Adrenal gland (tissue), 12 donors: ENCODE measurements around the gene PRPF18. TPM values are rescaled to one million over a fixed set of nuclear protein-coding genes. Genes with fewer than 3 reads are reported as not detected.

ENCODE experiments used
- DNase-seq, 7 donors: peaks; one replicate each; pipeline ENCODE4 v3.0.0-alpha.2; 2019 to 2020
- H3K27ac ChIP-seq, 5 donors: fragments of 200-600 bp; sonication (generic) in 4 of 5; 1 replicate in 3 of 5; 2 replicates in 2 of 5; pipeline versions ENCODE4 v1.5.1 to v1.8.0; 2016 to 2020; ENCODE audit warnings: mild to moderate bottlenecking in 1 of 5
- H3K27me3 ChIP-seq: fragments of 200-600 bp; 2 replicates; pipeline ENCODE4 v1.8.0; 2021
- H3K36me3 ChIP-seq, 2 donors: fragments of 200-600 bp; replicated peaks in 1 of 2; 1 replicate in 1 of 2; 2 replicates in 1 of 2; pipeline versions ENCODE4 v1.5.1 to v1.8.0; 2018 to 2022
- H3K4me1 ChIP-seq, 2 donors: fragments of 200-600 bp; replicated peaks in 1 of 2; 1 replicate in 1 of 2; 2 replicates in 1 of 2; pipeline versions ENCODE4 v1.5.1 to v1.8.0; 2018 to 2021
- H3K4me3 ChIP-seq, 4 donors: fragments of 200-600 bp; sonication (generic) in 3 of 4; one replicate each; pipeline ENCODE4 v1.5.1; 2016 to 2018
- H3K9me3 ChIP-seq, 3 donors: fragments of 200-600 bp; sonication (generic) in 1 of 3; replicated peaks in 1 of 3; 1 replicate in 2 of 3; 2 replicates in 1 of 3; pipeline versions ENCODE4 v1.5.1 to v1.8.0; 2016 to 2021
- POLR2A ChIP-seq, 2 donors: fragments of 450-650 bp; IDR thresholded peaks; one replicate each; pipeline ENCODE4 v1.6.1; 2017; ENCODE audit warnings: antibody characterized with exemption in 2 of 2, mild to moderate bottlenecking in 2 of 2, moderate library complexity in 1 of 2
- WGBS, 4 donors: extraction: QIAGEN DNeasy Blood & Tissue Kit in 2 of 4; methylation state at CpG; one replicate each; pipeline versions ENCODE4 v1.1.5 to v1.1.7; 2013 to 2017; 5-methylcytosine and 5-hydroxymethylcytosine counted together
- intact Hi-C, 2 donors: fragments of 100-400 bp; cut with DNase I; formaldehyde crosslinking; loops; one replicate each; pipeline versions ENCODE4 v1.14.1 to v1.15.0; 2022 to 2023
- polyA plus RNA-seq, 3 donors: library from polyadenylated mRNA; stranded (reverse); fragments of 200-250 nt in 2 of 3; fragments of 350-450 nt in 1 of 3; fragmentation: Illumina TruSeq in 1 of 3; extraction: RNeasy Lipid Tissue Mini Kit (QIAGEN cat#74804) in 1 of 3; gene quantifications; one replicate each; pipeline ENCODE4 v1.2.3, GENCODE V29; 2013 to 2014
- total RNA-seq, 9 donors: library from RNA; depleted of rRNA in 4 of 9; stranded (reverse); fragments of >200 nt in 4 of 9; fragments of 120-200 nt in 1 of 9; fragmentation: NEBNext Ultra II Directional in 1 of 9; extraction: Animal tissue kit (Norgen Biotek cat#: 25700) in 1 of 9; gene quantifications; one replicate each; pipeline versions ENCODE4 v1.1.0 to v1.2.4, GENCODE V29; 2013 to 2023
- TF ChIP-seq, protein P1 (sequence below), 6 experiments: fragments of 450-650 bp in 4 of 6; fragments of 200-600 bp in 2 of 6; sonication (generic) in 1 of 6; IDR thresholded peaks; 1 replicate in 5 of 6; 2 replicates in 1 of 6; pipeline versions ENCODE4 v1.5.1 to v1.8.0; 2016 to 2021; ENCODE audit warnings: antibody characterized with exemption in 6 of 6, mild to moderate bottlenecking in 2 of 6, moderate library complexity in 1 of 6
- donor health status: healthy with polysubstance abuse.
- donor health status: Bipolar disorder and iron deficiency.
- donor health status: DM: yes; HTN: yes; CAD: no.
- donor health status: DM: no; HTN: no; CAD: no.
- donor health status: DM: no; HTN: no; CAD: no.
- donor health status: DM: yes; HTN: yes; CAD: no.

The PRPF18 gene
- total and polyA plus RNA-seq, 12 donors = 4.9 to 36.7 (median 18.9) TPM

GRCh38 chr10:13650961-13651360, 64.2 kb downstream of the PRPF18 start:
- no peak for DNase-seq
- 77 to 89% (median 82%) methylated on average over 5 of the region's 5 CpGs for WGBS, 4 donors
- no peaks in the 10 kb centered on the region for H3K9me3 ChIP-seq
- intact Hi-C loops = no loop called here
- no peak for TF ChIP-seq POLR2A (IDR thresholded peaks at IDR 0.05)
- TF ChIP-seq, protein P1, sequence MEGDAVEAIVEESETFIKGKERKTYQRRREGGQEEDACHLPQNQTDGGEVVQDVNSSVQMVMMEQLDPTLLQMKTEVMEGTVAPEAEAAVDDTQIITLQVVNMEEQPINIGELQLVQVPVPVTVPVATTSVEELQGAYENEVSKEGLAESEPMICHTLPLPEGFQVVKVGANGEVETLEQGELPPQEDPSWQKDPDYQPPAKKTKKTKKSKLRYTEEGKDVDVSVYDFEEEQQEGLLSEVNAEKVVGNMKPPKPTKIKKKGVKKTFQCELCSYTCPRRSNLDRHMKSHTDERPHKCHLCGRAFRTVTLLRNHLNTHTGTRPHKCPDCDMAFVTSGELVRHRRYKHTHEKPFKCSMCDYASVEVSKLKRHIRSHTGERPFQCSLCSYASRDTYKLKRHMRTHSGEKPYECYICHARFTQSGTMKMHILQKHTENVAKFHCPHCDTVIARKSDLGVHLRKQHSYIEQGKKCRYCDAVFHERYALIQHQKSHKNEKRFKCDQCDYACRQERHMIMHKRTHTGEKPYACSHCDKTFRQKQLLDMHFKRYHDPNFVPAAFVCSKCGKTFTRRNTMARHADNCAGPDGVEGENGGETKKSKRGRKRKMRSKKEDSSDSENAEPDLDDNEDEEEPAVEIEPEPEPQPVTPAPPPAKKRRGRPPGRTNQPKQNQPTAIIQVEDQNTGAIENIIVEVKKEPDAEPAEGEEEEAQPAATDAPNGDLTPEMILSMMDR (IDR thresholded peaks at IDR 0.05) = no peak
- H3K36me3 ChIP-seq = peaks cover 0 to 53% of the 10 kb centered on the region in 2 donors
- no peaks in the 10 kb centered on the region for H3K27me3 ChIP-seq
- no peak overlapping the region for H3K27ac ChIP-seq
- H3K4me3 ChIP-seq = no peak overlapping the region
- H3K4me1 ChIP-seq = no peaks in the 10 kb centered on the region

DNA sequence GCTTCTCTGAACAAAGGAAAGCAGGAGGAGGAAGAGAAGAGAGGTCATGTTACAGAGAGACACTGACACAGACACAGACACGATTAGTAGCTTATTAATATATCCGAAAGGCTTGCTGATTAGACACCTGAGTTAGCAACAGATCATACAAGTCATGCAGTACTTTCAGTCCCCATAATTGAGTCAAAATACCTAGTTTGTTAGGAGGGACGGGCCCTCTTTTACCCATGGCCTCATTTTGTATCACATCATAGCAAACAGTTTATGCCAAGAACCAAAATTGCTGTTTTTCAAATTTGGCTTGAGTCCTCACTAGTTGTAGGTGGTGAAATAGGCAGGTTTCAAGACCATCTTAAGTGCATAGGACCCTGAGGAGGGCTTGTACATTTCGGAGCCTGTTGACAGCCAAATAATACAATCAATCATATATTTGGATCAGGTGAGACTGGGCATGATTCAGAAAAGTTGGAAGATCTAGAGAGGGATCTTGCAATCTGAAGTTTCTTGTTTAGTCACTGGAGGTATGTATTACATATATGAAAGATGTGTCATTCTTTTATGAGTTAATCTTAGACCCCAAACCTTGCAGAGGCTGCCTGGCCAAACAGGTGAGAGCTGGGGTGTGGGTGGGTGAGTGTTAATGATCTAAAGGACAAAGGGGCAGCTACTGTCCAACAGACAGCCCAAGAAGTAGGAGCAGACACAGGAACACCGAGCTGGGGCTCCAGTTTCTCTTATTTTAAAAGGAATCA, 65.4 kb downstream of the PRPF18 start:
- TF ChIP-seq POLR2A (IDR thresholded peaks at IDR 0.05) = no peak
- TF ChIP-seq, protein P1 (IDR thresholded peaks at IDR 0.05) = no peak
- H3K36me3 ChIP-seq = peaks cover 0 to 51% of the 10 kb centered on the region in 2 donors

DNA sequence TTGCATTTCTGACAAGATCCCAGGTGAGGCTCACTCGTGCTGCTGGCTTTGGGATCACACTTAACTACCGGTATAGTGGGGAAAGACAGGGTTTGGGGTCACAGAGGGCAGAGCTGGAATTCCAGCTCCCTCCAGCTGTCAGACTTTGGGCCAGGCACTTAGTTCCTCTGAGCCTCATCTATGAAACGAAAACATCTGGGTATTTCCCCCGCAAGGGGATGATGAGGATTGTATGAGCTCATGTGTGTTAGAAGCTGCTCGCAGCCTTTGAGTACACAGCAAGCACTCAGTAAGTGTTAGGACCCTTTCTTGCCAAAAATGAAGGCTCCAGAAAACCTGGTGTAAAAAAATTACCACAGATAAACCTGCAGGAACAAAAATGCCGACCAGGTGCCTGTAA, 66.1 kb downstream of the PRPF18 start:
- 63 to 96% (median 83%) methylated on average over 5 to 6 of the region's 6 CpGs for WGBS, 4 donors
- TF ChIP-seq, protein P1 (IDR thresholded peaks at IDR 0.05) = no peak
- TF ChIP-seq POLR2A (IDR thresholded peaks at IDR 0.05) = no peak
- H3K4me3 ChIP-seq = no peak overlapping the region
- no peaks in the 10 kb centered on the region for H3K9me3 ChIP-seq
- H3K4me1 ChIP-seq = no peaks in the 10 kb centered on the region
- no peaks in the 10 kb centered on the region for H3K27me3 ChIP-seq
- intact Hi-C loops = no loop called here
- no peak for DNase-seq
- H3K36me3 ChIP-seq = peaks cover 0 to 49% of the 10 kb centered on the region in 2 donors
- H3K27ac ChIP-seq = no peak overlapping the region

More for the DNA sequence above, 65.4 kb downstream of the PRPF18 start:
- Histone ChIP-seq H3K27ac (no peak overlapping the region), H3K27me3 (no peaks in the 10 kb centered on the region), H3K4me1 (no peaks in the 10 kb centered on the region), H3K9me3 (no peaks in the 10 kb centered on the region), H3K4me3 (no peak overlapping the region)
- WGBS, 4 donors = 73 to 86% (median 79%) methylated on average over 5 of the region's 5 CpGs
- no peak for DNase-seq
- intact Hi-C loops = no loop called here

GRCh38 chr10:13654118-13654830, 67.5 kb downstream of the PRPF18 start:
- H3K36me3 ChIP-seq = peaks cover 0 to 45% of the 10 kb centered on the region in 2 donors
- no peaks in the 10 kb centered on the region for H3K27me3 ChIP-seq
- TF ChIP-seq, protein P1 (IDR thresholded peaks at IDR 0.05) = no peak
- TF ChIP-seq POLR2A (IDR thresholded peaks at IDR 0.05) = no peak
- H3K27ac ChIP-seq = no peak overlapping the region
- H3K9me3 ChIP-seq = no peaks in the 10 kb centered on the region
- H3K4me1 ChIP-seq = peaks cover 0 to 4% of the 10 kb centered on the region in 2 donors
- no peak for DNase-seq
- WGBS, 4 donors = 93 to 94% (median 93%) methylated on average over 7 to 8 of the region's 8 CpGs
- intact Hi-C loops = no loop called here
- no peak overlapping the region for H3K4me3 ChIP-seq
